Gastroesophageal sphincter (tissue), 3 donors: ENCODE measurements around the gene CFAP58.
"Not testable (repeated sequence)": the region's sequence is repeated elsewhere in the genome, so short reads cannot be mapped to it uniquely, and the experiment has no call there.

ENCODE experiments used
- EP300 ChIP-seq: sonication (generic); formaldehyde crosslinking; IDR thresholded peaks from one replicate; pipeline ENCODE4 v1.6.1; 2017; ENCODE audit warnings: antibody characterized with exemption, mild to moderate bottlenecking
- POLR2AphosphoS5 ChIP-seq: sonication (generic); formaldehyde crosslinking; IDR thresholded peaks from one replicate; pipeline ENCODE4 v1.6.1; 2017; ENCODE audit warnings: antibody characterized with exemption
- TF ChIP-seq, protein P1 (sequence below), 4 experiments: fragments of 200-600 bp in 2 of 4; fragments of 450-650 bp in 2 of 4; sonication (generic) in 1 of 4; IDR thresholded peaks; one replicate each; pipeline ENCODE4 v1.5.1; 2017 to 2019; ENCODE audit warnings: antibody characterized with exemption in 4 of 4, mild to moderate bottlenecking in 2 of 4, moderate library complexity in 2 of 4

DNA sequence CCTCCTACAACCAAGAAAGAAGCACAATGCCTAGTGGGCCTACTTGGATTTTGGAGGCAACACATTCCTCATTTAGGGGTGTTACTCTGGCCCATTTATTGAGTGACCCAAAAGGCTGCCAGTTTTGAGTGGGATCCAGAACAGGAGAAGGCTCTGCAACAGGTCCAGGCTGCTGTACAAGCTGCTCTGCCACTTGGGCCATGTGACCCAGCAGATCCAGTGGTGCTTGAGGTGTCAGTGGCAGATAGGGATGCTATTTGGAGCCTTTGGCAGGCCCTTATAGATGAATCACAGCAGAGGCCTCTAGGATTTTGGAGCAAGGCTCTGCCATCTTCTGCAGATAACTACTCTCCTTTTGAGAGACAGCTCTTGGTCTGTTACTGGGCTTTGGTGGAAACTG is 111.9 kb downstream of the CFAP58 start:
- TF ChIP-seq EP300, POLR2AphosphoS5: not testable (repeated sequence)
- TF ChIP-seq, protein P1, sequence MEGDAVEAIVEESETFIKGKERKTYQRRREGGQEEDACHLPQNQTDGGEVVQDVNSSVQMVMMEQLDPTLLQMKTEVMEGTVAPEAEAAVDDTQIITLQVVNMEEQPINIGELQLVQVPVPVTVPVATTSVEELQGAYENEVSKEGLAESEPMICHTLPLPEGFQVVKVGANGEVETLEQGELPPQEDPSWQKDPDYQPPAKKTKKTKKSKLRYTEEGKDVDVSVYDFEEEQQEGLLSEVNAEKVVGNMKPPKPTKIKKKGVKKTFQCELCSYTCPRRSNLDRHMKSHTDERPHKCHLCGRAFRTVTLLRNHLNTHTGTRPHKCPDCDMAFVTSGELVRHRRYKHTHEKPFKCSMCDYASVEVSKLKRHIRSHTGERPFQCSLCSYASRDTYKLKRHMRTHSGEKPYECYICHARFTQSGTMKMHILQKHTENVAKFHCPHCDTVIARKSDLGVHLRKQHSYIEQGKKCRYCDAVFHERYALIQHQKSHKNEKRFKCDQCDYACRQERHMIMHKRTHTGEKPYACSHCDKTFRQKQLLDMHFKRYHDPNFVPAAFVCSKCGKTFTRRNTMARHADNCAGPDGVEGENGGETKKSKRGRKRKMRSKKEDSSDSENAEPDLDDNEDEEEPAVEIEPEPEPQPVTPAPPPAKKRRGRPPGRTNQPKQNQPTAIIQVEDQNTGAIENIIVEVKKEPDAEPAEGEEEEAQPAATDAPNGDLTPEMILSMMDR (IDR thresholded peaks at IDR 0.05) = not testable (repeated sequence)
